ENCODE measurements around the gene MLLT10.

Gene MLLT10

DNA sequence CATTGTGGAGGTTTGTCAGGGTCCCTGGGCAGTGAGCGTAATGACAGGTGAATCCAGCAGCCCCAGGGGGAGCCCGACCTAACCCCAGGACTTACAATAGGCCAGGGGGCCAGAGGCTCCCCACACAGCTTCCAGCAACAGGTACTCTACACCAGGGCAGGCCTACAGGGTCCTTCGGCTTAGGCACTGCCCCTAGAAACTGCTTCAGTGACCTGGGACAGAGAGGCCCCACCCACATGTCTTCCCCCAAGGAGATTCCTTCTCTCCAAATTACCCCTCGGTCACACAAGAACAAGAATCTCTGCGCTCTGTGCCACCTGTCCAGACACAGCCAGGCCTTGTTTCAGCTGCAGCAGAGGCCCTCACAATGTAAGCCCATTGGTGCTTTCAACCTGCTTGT, 32.9 kb upstream of the MLLT10 start:
- in situ Hi-C loops (cut with HindIII; ENCODE audit: low sequenced_read_pairs) = no loop called here

DNA sequence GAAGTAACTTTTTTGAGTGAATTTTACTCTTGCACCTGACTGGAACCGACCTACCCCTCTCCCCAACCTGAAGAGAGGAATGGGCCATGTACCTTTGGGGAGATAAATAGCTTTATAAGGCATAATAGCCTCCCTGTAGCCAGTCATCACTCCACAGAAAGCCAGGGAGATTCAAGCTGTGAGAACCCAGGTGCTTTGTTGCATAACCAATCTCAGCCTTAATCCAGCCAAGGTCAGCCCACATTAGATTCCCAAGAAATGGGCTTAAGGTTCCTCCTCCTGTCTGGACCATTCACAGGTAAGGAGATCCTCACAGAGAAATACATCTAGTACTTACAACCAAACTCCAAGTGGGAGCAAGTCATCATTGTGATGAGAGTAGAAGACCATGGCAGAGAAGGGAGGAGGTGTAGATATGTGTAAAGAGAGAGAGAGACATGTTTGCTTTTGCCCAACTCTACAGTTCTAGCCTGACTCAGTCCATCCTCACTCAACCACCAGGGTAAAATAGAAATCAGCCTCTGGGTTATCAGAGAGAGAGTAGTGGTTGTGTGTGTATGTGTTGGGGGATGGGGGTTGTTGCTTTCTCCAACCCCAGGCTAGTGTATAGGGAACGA, 32.2 kb upstream of the MLLT10 start:
- in situ Hi-C loops (cut with HindIII; ENCODE audit: low sequenced_read_pairs) = no loop called here

DNA sequence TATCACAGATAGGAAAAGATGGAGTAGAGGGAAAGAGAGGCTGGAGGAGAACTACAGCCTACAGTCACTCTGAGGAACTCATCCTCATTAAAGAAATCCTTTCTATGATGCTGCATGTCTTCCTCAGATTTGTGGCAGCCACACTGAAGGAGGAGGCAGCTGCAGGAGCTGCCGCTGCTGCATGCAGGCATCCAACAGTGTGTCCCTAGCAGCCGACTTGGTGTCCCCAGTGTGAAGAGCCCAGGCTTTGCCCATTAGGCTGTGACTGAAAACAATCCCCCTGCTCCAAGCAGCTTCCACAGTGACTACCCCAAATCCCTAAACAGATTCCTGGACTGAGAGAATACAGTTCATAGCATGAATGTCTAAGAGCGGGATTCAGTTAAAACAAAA, 31.7 kb upstream of the MLLT10 start:
- in situ Hi-C loops (cut with HindIII; ENCODE audit: low sequenced_read_pairs) = no loop called here

DNA sequence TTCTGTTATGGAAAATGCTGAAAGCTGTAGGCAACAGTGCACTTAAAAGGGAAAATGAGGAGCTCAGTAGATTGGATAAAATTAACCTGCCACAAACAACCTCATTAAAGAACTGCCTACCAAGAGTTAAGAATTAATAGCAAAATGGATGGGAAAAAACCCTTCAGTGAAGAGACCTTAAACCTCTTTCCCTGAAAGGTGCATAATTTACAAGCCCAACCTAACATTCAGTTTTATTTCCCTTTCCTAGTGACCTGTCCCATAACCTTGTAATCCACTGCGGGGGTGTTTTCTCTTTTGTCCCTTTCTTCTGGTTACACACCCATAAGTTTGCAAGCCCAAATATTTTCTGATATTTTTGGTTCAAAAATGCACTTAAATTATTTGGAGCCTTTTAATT, 30.5 kb upstream of the MLLT10 start:
- in situ Hi-C loops (cut with HindIII; ENCODE audit: low sequenced_read_pairs) = no loop called here

DNA sequence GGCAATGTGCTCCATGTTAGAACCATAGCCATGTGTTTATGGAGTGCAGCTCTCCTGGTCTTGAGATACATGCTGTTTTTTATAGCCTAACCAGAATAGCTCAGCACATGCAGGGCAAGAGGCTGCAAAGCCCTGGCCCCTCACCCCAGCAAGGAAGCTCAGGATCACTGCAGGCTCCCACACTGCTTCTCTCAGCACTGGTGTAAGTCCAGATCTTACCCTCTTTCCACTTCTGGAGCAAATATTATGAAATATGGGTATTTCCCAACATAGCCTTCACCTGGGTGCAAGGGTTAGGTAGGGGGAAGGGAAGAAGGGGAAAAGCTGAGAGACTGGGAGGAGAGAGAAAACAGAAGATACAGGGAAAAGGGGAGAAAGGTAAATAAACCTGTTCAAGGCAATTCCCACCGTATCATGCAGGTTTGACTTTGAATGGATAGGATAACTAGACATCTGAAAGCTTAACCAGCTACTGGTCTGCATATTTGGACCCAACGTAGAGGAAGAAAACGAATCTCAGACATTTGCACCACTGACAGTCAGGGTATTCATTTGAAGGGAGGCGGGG, 28.2 kb upstream of the MLLT10 start:
- in situ Hi-C loops (cut with HindIII; ENCODE audit: low sequenced_read_pairs) = no loop called here

DNA sequence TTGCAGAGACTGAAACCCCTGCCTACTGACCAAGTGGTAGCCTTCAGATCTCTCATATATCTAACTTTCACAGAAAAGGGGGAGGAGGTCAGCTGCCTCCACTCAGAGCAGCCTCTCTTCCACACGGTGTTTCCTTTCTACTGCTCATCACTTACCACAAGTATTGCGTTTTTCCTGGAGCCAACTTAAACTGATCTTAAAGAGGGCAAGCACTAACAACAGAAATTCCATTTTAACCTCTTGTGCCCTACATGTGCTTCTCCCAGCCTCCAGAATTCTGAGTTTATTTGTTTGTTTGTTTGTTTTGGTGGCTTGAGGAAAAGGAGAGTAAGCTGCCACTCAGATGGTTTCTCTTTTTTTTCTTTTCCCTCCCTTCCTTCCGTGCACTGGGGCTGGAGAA, 27.7 kb upstream of the MLLT10 start:
- in situ Hi-C loops (cut with HindIII; ENCODE audit: low sequenced_read_pairs) = no loop called here

DNA sequence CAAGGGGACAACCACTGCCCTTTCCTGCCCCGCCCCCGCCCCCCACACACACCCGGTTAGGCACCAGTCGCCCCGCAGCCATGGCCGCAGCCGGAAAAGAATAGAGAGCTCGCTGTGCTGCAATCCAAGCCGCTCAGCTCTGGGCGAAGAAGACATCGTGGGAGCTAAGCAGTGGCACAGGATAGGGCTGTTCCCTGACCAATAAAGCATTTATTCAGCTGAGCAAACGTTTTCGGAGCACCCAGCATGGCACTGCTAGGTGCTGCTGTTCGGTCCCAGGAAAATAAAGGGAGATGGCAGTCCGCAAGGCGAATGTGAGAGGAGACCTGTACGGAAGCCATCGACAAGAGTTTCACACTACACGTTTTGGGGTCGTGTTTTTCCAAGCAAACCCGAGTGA, 26.9 kb upstream of the MLLT10 start:
- in situ Hi-C loops (cut with HindIII; ENCODE audit: low sequenced_read_pairs) = no loop called here

DNA sequence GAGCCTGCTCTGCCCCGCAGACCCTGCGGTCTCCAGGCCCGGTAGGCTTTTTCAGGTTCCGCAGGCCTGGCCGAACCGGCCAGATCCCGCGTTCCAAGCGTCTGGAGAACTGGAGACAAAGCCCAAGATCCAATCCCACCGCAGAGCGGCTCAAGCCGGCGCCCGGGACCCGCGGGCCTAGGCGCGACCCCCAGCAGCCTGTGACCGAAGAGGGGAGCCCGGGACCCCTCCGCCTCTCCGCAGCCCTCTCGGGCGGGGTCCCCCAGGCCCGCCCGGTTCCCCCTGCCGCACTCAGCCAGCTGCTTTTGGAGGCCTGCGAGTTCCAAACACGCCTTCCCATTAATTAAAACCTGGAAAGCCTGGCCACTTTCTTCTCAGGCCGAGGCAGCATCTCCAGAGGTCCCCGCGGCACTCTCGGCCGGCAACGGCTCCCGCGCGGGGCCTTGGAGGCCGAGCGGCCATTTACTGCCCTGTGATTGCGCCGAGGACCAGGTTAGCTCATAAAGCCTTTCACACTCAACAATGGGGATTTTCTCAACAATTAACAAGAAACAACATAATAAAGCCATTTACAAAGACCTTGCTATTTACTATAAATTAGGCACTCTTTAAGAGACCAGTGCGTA, 25.2 kb upstream of the MLLT10 start:
- in situ Hi-C loops (cut with HindIII; ENCODE audit: low sequenced_read_pairs) = no loop called here

DNA sequence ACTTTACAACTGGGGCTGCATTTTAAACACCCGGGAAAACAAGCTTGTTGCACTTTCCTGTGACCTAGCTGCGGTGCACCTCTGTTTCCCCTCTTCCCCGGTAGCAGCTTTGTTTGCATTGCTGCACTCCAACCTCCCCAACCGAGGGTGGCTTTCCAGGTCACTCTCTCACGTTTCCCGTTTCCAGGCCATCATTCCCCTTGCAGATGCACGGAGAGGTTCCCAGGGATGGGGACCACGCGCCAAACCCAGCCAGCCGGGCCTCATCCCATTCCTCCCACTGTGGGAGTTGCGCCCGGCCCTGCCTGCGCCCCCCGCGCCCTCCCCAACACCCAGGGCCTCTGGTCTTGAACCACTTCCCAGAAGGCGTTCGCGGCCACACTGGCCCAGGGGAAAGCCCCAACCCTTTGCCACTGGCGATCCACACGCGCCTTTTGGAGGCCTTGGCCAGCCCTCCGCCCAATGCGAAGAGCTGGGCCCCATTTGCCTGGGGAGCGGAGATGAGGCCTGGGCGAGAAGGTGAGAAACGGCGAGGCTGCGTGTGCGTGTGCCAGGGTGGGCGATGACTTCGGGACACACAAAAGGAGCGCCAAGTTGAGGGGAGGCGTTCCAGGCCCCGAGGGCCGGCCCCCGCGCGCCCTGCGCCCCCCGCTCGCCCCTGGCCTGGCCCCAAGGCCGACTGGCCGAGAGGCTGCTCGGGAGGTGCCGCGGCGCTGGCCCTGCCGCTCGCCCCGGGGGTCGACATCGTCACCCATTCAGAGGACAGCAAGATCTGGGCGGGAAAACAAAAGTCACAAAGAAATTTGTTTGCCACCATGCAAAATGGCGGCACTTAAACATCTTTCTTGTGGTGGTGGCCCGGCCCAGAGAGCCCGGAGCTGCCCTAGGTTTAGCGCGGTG, 24.4 kb upstream of the MLLT10 start:
- in situ Hi-C loops (cut with HindIII; ENCODE audit: low sequenced_read_pairs) = no loop called here

DNA sequence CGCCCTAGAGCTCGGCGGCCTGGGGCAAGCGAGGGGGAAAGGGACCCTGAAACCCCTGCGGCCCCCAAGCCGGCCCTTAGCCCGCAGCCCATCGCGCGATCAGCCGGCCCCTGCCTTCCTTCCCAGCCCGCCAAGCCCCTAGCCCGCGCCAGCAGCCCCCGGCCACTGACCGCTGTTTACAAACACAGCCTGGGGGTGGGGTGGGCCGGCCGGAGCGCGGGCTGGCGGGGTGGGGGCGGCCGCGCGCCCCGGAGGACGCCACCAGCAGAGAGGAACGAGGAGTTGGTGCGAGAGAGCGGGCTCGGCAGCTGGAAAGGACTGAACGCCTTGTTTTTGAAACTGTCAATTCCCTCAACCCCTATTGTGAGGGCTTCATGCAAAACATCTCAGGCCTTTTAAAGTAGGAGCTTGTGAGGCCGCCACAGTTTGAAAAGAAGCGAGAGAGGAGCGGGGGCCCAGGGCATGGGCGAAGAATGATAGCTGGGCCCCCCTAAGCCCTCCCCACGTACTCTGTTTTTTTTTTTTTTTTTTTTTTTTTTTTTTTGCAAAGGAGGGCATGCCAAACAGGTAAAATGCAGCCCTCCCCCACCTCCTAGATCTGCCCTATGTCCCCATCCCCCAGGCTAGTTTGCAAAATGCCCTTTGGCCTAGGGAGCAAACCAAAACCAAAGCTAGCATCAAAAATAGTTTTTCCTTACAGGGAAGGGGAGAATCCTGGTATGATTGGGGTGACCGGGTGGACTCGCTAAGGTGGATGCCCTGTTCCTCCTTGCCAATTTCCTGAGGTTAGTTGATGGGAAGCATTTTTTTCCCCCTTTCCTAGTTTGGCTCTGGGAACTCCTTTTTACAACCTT, 23.6 kb upstream of the MLLT10 start:
- in situ Hi-C loops (cut with HindIII; ENCODE audit: low sequenced_read_pairs) = no loop called here

DNA sequence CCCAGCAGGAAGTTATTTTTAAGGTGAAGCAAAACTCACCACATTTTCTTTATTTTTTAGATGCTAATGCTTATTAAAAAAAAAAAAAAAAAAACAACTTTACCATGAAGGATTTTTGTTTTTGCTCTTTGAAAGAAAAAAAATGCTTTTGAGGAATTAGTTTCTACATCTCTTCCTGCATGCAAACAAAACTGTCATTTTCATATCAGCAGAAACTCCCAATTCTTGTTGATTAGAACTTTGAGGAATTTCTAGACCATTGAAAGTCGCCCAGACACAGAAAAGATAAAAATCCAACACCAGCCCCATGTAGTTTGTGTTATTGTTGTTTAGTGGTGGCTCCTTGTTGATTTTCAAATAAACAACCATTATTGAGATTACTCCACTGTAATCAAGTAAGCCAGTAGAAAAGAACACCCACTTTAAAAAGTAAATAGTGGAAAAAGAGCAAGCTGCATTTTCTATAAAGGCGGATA, 22.9 kb upstream of the MLLT10 start:
- in situ Hi-C loops (cut with HindIII; ENCODE audit: low sequenced_read_pairs) = no loop called here

DNA sequence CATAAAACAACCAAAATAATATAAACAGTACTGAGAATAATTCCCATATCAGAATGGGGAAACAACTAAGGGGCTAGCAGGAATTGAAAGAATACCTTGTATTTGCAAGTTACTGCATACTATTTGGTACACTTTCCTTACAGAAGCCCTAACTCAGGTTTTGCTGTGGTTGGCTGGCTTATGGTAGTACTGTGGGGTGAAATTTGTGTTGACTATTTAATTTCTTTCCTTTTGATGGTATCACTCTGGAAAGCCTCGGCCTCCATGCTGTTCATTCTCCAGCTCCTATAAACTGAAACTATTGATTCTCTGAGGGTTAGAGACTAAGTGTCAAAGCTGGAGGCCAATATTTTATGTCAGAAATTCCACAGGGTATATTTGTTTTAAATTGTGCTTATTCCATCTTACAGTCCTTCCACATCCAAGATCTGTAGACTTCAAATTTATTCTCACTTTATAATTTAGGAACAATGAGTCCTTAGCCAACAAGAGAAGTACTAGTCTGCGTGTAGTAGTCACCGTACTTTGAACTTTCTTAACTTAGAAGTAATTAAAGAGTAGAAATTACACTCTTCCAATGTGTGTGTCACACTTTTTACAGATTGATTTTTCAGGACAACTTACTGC, 22.0 kb upstream of the MLLT10 start:
- in situ Hi-C loops (cut with HindIII; ENCODE audit: low sequenced_read_pairs) = no loop called here

DNA sequence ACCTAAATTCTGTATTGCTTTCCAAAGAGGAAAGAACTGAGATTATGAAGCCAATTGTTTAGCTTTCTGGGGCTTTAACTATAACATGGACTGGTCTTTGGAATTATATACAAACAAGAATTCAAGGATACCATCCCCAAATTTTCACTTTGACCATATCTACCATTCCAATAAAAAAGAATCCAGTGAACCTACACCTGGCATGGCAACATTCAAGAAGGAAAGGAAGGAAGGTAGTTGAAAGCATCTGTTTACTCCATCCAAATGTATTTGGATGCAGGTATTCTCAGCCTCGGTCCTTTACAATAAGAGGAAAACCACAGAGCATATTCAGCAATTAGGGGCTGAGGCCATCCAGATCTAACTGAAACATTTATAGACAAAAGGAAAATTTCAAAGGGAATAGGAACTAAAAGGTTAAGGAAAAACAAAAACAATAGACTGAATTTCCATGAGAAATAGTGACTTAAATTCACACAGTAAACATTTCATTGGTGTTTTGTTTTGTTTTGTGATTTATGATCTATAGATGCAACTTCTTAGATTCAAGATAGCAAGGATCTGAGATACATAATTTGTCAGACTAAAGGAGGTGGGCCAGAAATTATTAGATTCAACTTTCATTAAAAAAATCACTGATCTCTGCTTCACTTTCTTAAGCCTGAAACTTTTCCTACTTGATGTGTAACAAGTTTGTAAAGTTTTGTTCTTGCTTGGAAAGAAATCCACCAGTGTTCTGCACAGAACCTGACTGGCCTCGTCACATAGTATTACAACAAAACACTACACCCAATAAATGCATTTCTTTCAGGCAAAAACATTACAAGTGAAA, 21.2 kb upstream of the MLLT10 start:
- in situ Hi-C loops (cut with HindIII; ENCODE audit: low sequenced_read_pairs) = no loop called here

DNA sequence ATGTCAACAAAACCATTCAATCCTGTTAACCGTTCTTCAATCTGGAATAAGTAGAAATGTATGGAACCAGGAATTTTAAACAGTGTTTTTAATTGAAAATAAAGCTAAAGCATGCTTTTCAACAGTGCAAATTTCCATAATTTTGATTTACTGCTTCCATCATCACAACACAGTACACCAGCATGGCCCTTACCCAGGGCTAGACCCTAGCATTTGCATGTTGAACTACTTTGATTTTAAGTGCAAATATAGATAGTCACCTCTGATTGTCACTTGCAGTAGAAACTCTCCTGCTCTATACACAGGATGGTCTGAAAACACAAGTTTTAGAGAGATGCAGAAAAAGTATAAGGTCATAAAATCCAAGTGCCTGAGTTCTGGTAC, 20.6 kb upstream of the MLLT10 start:
- in situ Hi-C loops (cut with HindIII; ENCODE audit: low sequenced_read_pairs) = no loop called here

DNA sequence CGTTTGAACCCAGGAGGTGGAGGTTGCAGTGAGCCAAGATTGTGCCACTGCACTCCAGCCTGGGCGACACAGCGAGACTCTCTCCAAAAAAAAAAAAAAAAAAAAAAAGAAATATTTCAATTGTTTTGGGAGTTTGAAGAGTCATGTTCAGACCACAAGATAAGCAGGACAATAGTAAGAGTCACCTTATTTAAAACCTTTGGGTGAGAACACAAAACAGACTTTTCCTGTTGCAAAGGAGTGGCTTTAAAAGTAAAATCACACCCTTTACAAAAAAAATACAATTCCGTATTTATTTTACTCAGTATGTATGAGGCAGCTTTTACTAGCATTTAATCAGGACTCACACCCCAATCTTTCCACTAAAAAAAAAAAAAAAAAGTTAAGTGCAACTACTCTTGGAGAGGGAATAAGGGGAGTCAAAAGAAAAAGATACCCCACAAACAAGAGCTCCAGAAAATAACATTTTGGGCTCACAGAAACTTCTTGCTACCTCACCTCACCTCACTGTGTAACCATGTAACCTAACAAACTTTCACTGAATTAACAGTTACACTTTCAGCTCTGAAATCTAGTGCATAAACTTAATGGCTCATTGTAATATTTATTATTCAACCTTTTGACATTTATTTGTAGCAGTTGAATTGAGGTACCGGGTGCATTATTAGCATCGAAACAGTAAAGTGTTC, 19.8 kb upstream of the MLLT10 start:
- in situ Hi-C loops (cut with HindIII; ENCODE audit: low sequenced_read_pairs) = no loop called here

DNA sequence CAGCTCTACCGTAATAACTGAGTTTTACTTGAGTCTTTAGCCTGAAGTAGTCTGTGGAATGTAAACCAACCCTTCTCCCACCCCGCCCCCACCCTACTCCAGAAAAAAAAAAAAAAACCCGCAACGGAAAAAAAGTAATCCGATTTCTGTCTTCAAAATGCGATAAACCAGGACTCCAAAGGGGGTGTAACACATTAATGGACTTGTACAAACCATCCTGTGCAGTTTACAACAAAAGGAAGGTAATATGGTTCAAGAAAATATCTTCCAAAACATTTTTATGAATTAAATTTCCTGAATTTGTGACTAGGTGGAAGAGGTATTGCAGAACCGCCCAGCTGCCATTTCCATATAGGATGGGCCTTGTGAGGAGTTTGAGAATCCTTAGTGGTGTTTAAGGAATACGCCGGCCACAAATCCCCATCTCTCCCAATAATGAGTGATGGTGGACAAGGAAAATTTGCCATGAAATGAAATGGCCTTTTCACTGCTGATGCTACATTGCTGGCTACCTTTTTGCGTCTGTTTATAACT, 19.1 kb upstream of the MLLT10 start:
- in situ Hi-C loops (cut with HindIII; ENCODE audit: low sequenced_read_pairs) = no loop called here

DNA sequence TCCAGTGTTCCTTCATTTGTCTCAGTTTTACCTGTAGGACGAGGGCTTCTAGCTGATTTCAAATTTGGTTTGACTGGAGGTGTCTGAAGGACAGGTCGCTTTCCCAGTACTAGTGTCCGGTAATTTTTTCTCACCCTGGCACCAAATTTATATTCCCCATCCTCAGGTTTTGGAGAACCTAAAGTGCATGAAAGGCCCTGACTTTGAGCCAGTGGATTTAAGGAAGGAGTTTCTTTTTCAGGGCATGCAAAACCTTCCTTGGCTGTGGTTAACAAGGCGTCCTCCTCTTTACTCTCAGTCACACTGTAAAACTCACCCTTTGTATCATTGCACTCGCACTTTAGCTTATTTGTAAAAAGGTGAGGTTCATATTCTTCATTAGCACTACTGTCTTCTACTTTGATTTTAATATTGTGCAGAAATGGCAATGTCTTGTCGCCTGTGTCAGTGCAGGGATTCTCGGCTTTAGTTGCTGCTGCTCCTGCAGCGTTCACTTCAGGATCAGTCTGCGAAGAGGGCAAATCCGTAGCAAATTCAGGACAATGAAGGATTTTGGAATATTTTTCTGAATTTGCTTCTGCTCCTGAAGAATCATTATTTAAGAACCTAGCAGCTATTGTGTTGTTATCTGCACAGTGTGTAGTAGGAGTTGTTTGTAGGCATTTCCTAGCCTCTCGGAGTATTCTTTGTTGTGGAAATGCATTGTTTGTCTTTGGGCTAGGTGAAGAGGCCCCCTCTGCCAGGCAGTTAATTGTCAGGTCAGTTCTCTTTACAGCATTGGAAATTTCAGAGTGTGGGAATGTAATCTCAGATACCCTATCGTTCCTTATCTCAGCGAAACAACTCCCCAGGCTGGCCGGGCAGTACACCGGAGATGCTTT, 18.4 kb upstream of the MLLT10 start:
- in situ Hi-C loops (cut with HindIII; ENCODE audit: low sequenced_read_pairs) = no loop called here
